ENCODE measurements around the gene CELA2A.

The CELA2A gene
- long read RNA-seq = 0 reads

DNA sequence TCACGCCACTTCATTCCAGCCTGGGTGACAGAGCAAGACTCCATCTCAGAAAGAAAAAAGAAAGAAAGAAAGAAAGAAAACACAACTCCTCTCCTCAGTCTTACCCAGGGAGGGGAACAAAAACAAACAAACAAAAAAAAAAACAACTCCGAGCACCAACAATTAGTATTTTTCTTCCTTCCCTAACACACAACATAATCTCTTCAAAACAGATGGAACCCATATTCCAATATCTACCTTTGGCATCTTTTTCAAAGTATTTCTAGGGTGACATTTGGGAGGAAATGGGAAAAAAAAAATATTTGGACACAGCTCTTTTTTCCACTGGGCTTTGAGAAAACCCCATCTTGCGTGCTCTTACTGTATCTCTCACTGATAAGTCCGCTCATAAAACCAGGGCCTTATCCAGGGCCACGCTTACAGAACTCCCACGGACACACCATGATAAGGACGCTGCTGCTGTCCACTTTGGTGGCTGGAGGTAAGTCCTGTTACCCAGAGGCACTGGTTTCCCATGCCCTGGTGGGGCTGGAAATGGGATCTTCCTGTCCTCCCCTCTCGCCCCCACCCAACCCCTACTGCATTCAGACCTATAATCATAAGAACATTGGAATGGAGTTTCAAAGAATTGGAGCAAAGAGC lies at the start of gene CELA2A:
TSS of gene CELA2A (plus strand) at position 420 of the 642 bp plus-strand sequence. CDS start at position 442, 22 bp downstream.
- Histone ChIP-seq H3K27me3 (ENCODE audit: insufficient read depth, poor library complexity, severe bottlenecking) (no peaks in the 10 kb centered on the region), H3K4me3 (replicated peaks; ENCODE audit: insufficient read depth, low read length) (no peak within 1 kb of the TSS), H3K27ac (replicated peaks) (peak within 1 kb of the TSS; percentile 13; the same call in 1 of the 2 replicates)
- no peak for DNase-seq (ENCODE audit: low read depth in 1 of 2, low spot score in 1 of 2)
- TF ChIP-seq GABPA (IDR thresholded peaks at IDR 0.05; ENCODE audit: low read depth) (no peak), SPI1 (IDR thresholded peaks at IDR 0.05; ENCODE audit: borderline replicate concordance, low read depth) (no peak), POLR2AphosphoS5 (IDR thresholded peaks at IDR 0.05; ENCODE audit: low read depth) (no peak)
- TF ChIP-seq, protein P1, sequence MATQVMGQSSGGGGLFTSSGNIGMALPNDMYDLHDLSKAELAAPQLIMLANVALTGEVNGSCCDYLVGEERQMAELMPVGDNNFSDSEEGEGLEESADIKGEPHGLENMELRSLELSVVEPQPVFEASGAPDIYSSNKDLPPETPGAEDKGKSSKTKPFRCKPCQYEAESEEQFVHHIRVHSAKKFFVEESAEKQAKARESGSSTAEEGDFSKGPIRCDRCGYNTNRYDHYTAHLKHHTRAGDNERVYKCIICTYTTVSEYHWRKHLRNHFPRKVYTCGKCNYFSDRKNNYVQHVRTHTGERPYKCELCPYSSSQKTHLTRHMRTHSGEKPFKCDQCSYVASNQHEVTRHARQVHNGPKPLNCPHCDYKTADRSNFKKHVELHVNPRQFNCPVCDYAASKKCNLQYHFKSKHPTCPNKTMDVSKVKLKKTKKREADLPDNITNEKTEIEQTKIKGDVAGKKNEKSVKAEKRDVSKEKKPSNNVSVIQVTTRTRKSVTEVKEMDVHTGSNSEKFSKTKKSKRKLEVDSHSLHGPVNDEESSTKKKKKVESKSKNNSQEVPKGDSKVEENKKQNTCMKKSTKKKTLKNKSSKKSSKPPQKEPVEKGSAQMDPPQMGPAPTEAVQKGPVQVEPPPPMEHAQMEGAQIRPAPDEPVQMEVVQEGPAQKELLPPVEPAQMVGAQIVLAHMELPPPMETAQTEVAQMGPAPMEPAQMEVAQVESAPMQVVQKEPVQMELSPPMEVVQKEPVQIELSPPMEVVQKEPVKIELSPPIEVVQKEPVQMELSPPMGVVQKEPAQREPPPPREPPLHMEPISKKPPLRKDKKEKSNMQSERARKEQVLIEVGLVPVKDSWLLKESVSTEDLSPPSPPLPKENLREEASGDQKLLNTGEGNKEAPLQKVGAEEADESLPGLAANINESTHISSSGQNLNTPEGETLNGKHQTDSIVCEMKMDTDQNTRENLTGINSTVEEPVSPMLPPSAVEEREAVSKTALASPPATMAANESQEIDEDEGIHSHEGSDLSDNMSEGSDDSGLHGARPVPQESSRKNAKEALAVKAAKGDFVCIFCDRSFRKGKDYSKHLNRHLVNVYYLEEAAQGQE (IDR thresholded peaks at IDR 0.05; ENCODE audit: insufficient replicate concordance, low read depth) = no peak
- TF ChIP-seq, protein P2, sequence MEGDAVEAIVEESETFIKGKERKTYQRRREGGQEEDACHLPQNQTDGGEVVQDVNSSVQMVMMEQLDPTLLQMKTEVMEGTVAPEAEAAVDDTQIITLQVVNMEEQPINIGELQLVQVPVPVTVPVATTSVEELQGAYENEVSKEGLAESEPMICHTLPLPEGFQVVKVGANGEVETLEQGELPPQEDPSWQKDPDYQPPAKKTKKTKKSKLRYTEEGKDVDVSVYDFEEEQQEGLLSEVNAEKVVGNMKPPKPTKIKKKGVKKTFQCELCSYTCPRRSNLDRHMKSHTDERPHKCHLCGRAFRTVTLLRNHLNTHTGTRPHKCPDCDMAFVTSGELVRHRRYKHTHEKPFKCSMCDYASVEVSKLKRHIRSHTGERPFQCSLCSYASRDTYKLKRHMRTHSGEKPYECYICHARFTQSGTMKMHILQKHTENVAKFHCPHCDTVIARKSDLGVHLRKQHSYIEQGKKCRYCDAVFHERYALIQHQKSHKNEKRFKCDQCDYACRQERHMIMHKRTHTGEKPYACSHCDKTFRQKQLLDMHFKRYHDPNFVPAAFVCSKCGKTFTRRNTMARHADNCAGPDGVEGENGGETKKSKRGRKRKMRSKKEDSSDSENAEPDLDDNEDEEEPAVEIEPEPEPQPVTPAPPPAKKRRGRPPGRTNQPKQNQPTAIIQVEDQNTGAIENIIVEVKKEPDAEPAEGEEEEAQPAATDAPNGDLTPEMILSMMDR (IDR thresholded peaks at IDR 0.05; ENCODE audit: insufficient read depth, low read length) = no peak

DNA sequence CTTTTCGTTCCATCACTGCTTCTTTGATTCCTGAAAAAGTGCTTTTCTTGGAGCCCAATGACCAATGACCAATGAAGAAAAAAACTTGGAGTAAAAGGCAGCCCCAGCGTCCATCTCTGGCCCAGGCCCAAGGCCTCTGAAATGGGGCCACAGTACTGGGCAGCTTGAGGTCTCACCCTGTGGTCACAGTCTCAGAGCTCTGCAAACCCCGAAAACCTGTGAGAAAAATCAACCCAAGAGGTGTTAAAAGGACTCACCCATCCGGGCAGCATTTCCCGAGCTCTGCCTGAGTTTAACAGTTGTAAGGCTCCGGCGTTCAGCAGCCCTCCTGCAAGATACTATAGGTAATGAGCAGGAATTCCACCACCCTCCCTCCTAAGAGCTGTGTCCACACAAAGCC lies 49.0 kb upstream of the CELA2A start:
- H3K27ac ChIP-seq (replicated peaks) = no peak overlapping the region
- DNase-seq (ENCODE audit: low read depth in 1 of 2, low spot score in 1 of 2) = no peak
- peaks cover 2% of the 10 kb centered on the region for H3K27me3 ChIP-seq (ENCODE audit: insufficient read depth, poor library complexity, severe bottlenecking)
- no peak overlapping the region for H3K4me3 ChIP-seq (replicated peaks; ENCODE audit: insufficient read depth, low read length)
- no peak for TF ChIP-seq GABPA (IDR thresholded peaks at IDR 0.05; ENCODE audit: low read depth)
- no peak for TF ChIP-seq SPI1 (IDR thresholded peaks at IDR 0.05; ENCODE audit: borderline replicate concordance, low read depth)
- TF ChIP-seq, protein P2 (IDR thresholded peaks at IDR 0.05; ENCODE audit: insufficient read depth, low read length) = no peak
- TF ChIP-seq, protein P1 (IDR thresholded peaks at IDR 0.05; ENCODE audit: insufficient replicate concordance, low read depth) = no peak
- TF ChIP-seq POLR2AphosphoS5 (IDR thresholded peaks at IDR 0.05; ENCODE audit: low read depth) = no peak

DNA sequence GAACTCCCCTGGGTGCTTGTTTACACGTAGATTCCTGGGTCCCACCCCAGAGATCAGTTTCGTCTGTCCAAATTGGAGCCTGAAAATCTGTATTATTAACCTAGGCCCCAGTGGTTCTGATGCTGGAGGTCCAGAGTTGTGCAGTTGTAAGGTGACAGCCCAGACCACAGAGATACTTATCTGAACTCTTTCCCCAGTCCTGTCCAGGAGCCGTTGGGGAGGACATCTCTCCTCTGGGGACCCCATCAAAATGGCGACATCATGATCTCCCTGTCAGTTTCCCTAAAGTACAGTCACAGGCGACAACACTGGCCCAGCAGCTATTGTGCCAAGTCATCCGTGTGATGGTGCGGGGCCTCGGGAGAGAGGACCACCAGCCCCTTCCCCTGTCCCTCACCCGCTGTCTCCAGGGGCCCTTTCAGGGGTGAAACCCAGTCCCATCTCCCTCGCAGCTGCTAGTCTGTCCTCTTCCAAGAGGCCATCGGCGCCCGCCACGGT lies 47.6 kb upstream of the CELA2A start:
- DNase-seq (ENCODE audit: low read depth in 1 of 2, low spot score in 1 of 2) = no peak
- H3K27me3 ChIP-seq (ENCODE audit: insufficient read depth, poor library complexity, severe bottlenecking) = peaks cover 2% of the 10 kb centered on the region
- TF ChIP-seq SPI1 (IDR thresholded peaks at IDR 0.05; ENCODE audit: borderline replicate concordance, low read depth) (no peak), GABPA (IDR thresholded peaks at IDR 0.05; ENCODE audit: low read depth) (no peak), POLR2AphosphoS5 (IDR thresholded peaks at IDR 0.05; ENCODE audit: low read depth) (no peak)
- TF ChIP-seq, protein P2 (IDR thresholded peaks at IDR 0.05; ENCODE audit: insufficient read depth, low read length) = no peak
- H3K27ac ChIP-seq (replicated peaks) = peak overlapping the region; percentile 62
- H3K4me3 ChIP-seq (replicated peaks; ENCODE audit: insufficient read depth, low read length) = peak overlapping the region; percentile 89
